Spinal cord (tissue), 10 donors: ENCODE data around the gene KIF11. TPM values are rescaled to one million over a fixed set of nuclear protein-coding genes. Genes with fewer than 3 reads are reported as not detected.
"Not testable (repeated sequence)": the region's sequence is repeated elsewhere in the genome, so short reads cannot be mapped to it uniquely, and the experiment has no call there.

Experiments used
- DNase-seq, 6 donors: peaks; one replicate each; pipeline versions ENCODE4 v3.0.0 to v3.0.0-alpha.2; 2013 to 2015; ENCODE audit warnings: low spot score in 6 of 6, low read depth in 4 of 6
- H3K27ac ChIP-seq: one replicate; pipeline ENCODE4 v1.5.1; 2013; ENCODE audit warnings: low read depth, low read length, control low read depth
- H3K27me3 ChIP-seq: one replicate; pipeline ENCODE4 v1.6.1; 2013; ENCODE audit warnings: low read length; ENCODE audit not compliant: control insufficient read depth, insufficient read depth
- H3K36me3 ChIP-seq: one replicate; pipeline ENCODE4 v1.6.1; 2013; ENCODE audit warnings: low read length; ENCODE audit not compliant: control insufficient read depth, insufficient read depth
- H3K4me1 ChIP-seq: one replicate; pipeline ENCODE4 v1.6.1; 2013; ENCODE audit warnings: low read length; ENCODE audit not compliant: control insufficient read depth, insufficient read depth
- H3K4me3 ChIP-seq: one replicate; pipeline ENCODE4 v1.5.1; 2013; ENCODE audit warnings: low read depth, low read length, control low read depth
- H3K9me3 ChIP-seq: one replicate; pipeline ENCODE4 v1.6.1; 2013; ENCODE audit warnings: low read length; ENCODE audit not compliant: control insufficient read depth, insufficient read depth
- WGBS: methylation state at CpG from one replicate; pipeline ENCODE4 v1.1.5; 2013; ENCODE audit warnings: missing lambda C conversion rate; ENCODE audit not compliant: insufficient coverage; 5-methylcytosine and 5-hydroxymethylcytosine counted together
- polyA plus RNA-seq, 2 donors: library from polyadenylated mRNA; unstranded; fragments of 120-200 nt; gene quantifications; one replicate each; pipeline ENCODE4 v1.2.1, GENCODE V29; 2013; ENCODE audit not compliant: insufficient read length in 2 of 2
- total RNA-seq, 2 donors: library from RNA; depleted of rRNA in 1 of 2; stranded (reverse); fragments of 120-200 nt in 1 of 2; fragments of >200 nt in 1 of 2; gene quantifications; one replicate each; pipeline versions ENCODE4 v1.2.3 to v1.2.4, GENCODE V29; 2013 to 2014
- donor health status: healthy.

The KIF11 gene
- total and polyA plus RNA-seq, 4 donors: 13.6 to 18.7 (median 14.8) TPM

GRCh38 chr10:92627845-92628480 lies 35.0 kb downstream of the KIF11 start:
- no peak overlapping the region for H3K27ac ChIP-seq
- no peak overlapping the region for H3K4me3 ChIP-seq
- DNase-seq: no peak
- no peaks in the 10 kb centered on the region for H3K4me1 ChIP-seq
- peaks cover 5% of the 10 kb centered on the region for H3K36me3 ChIP-seq
- no peaks in the 10 kb centered on the region for H3K9me3 ChIP-seq
- no CpG with 5 or more reads among the region's 2 CpGs for WGBS
- H3K27me3 ChIP-seq: no peaks in the 10 kb centered on the region

- no peaks in the 10 kb centered on the region for H3K27me3 ChIP-seq
- H3K4me3 ChIP-seq: no peak overlapping the region
- H3K36me3 ChIP-seq: peaks cover 2% of the 10 kb centered on the region
- no CpG with 5 or more reads among the region's 2 CpGs for WGBS
- no peak for DNase-seq
- H3K27ac ChIP-seq: no peak overlapping the region
- no peaks in the 10 kb centered on the region for H3K9me3 ChIP-seq
- H3K4me1 ChIP-seq: no peaks in the 10 kb centered on the region
These were observed 37.0 kb downstream of the KIF11 start for GRCh38 chr10:92629945-92630344.

- Histone ChIP-seq H3K4me3 (no peak overlapping the region), H3K36me3 (no peaks in the 10 kb centered on the region), H3K27me3 (no peaks in the 10 kb centered on the region), H3K9me3 (no peaks in the 10 kb centered on the region), H3K27ac (no peak overlapping the region), H3K4me1 (no peaks in the 10 kb centered on the region)
- DNase-seq: no peak
These were observed 45.1 kb downstream of the KIF11 start for GRCh38 chr10:92638037-92638436.

GRCh38 chr10:92640107-92640506 lies 47.2 kb downstream of the KIF11 start:
- Histone ChIP-seq H3K9me3 (no peaks in the 10 kb centered on the region), H3K4me1 (no peaks in the 10 kb centered on the region), H3K27me3 (no peaks in the 10 kb centered on the region), H3K4me3 (no peak overlapping the region), H3K27ac (no peak overlapping the region), H3K36me3 (no peaks in the 10 kb centered on the region)
- WGBS: 93% methylated on average over 2 of the region's 3 CpGs
- no peak for DNase-seq

- Histone ChIP-seq H3K4me1 (no peaks in the 10 kb centered on the region), H3K27ac (no peak overlapping the region), H3K9me3 (no peaks in the 10 kb centered on the region), H3K27me3 (no peaks in the 10 kb centered on the region), H3K36me3 (no peaks in the 10 kb centered on the region), H3K4me3 (no peak overlapping the region)
- DNase-seq: no peak
- WGBS: no CpG with 5 or more reads among the region's 1 CpG
These were observed 48.6 kb downstream of the KIF11 start for GRCh38 chr10:92641492-92641891.

- no peaks in the 10 kb centered on the region for H3K9me3 ChIP-seq
- no peak overlapping the region for H3K27ac ChIP-seq
- no peak overlapping the region for H3K4me3 ChIP-seq
- no CpG with 5 or more reads among the region's 2 CpGs for WGBS
- DNase-seq: no peak
- H3K4me1 ChIP-seq: no peaks in the 10 kb centered on the region
- H3K27me3 ChIP-seq: no peaks in the 10 kb centered on the region
- H3K36me3 ChIP-seq: no peaks in the 10 kb centered on the region
These were observed 52.0 kb downstream of the KIF11 start for GRCh38 chr10:92644921-92645320.

- not testable (repeated sequence) for H3K36me3 ChIP-seq, H3K4me1 ChIP-seq, H3K4me3 ChIP-seq, H3K27ac ChIP-seq, DNase-seq, H3K27me3 ChIP-seq, H3K9me3 ChIP-seq
- no CpG with 5 or more reads among the region's 3 CpGs for WGBS
These were observed 57.9 kb downstream of the KIF11 start for GRCh38 chr10:92650864-92651263.

GRCh38 chr10:92655426-92655825 lies 62.5 kb downstream of the KIF11 start:
- 100% methylated on average over 1 of the region's 1 CpG for WGBS
- H3K36me3 ChIP-seq: peaks cover 2% of the 10 kb centered on the region
- no peaks in the 10 kb centered on the region for H3K9me3 ChIP-seq
- no peaks in the 10 kb centered on the region for H3K27me3 ChIP-seq
- H3K4me3 ChIP-seq: no peak overlapping the region
- H3K27ac ChIP-seq: no peak overlapping the region
- DNase-seq: no peak
- no peaks in the 10 kb centered on the region for H3K4me1 ChIP-seq

GRCh38 chr10:92656266-92656961 lies 63.5 kb downstream of the KIF11 start:
- Histone ChIP-seq H3K27me3 (no peaks in the 10 kb centered on the region), H3K4me3 (no peak overlapping the region), H3K36me3 (peaks cover 2% of the 10 kb centered on the region), H3K27ac (no peak overlapping the region), H3K4me1 (no peaks in the 10 kb centered on the region), H3K9me3 (no peaks in the 10 kb centered on the region)
- no peak for DNase-seq
- WGBS: 91% methylated on average over 4 of the region's 7 CpGs

GRCh38 chr10:92657024-92657423 lies 64.1 kb downstream of the KIF11 start:
- H3K27me3 ChIP-seq: no peaks in the 10 kb centered on the region
- DNase-seq: no peak
- no peaks in the 10 kb centered on the region for H3K9me3 ChIP-seq
- H3K36me3 ChIP-seq: peaks cover 2% of the 10 kb centered on the region
- H3K4me1 ChIP-seq: no peaks in the 10 kb centered on the region
- 100% methylated on average over 2 of the region's 5 CpGs for WGBS
- H3K27ac ChIP-seq: no peak overlapping the region
- H3K4me3 ChIP-seq: no peak overlapping the region
